AG09309 (cell line): Measurements from ENCODE around the gene CALML4.

Source experiments
- DNase-seq: peaks from one replicate; pipeline ENCODE4 v3.0.0-alpha.2; 2010; ENCODE audit warnings: low read depth
- H3K4me3 ChIP-seq: 2 replicates; pipeline ENCODE4 v1.5.1; 2011; ENCODE audit warnings: mild to moderate bottlenecking, low read depth, low read length, moderate library complexity; ENCODE audit not compliant: control insufficient read depth
- CTCF ChIP-seq: IDR thresholded peaks from 2 replicates; pipeline ENCODE4 v1.5.1; 2011; ENCODE audit warnings: mild to moderate bottlenecking, low read depth, low read length, inconsistent platforms; ENCODE audit not compliant: insufficient read depth, control insufficient read depth; ENCODE audit errors: missing control alignments

The CALML4 gene

GRCh38 chr15:68201879-68202261, 3.3 kb downstream of the CALML4 start:
- no peak for DNase-seq
- no peak for TF ChIP-seq CTCF
- no peak overlapping the region for H3K4me3 ChIP-seq

- no peak for DNase-seq
- TF ChIP-seq CTCF = no peak
- H3K4me3 ChIP-seq = no peak overlapping the region
These were observed 3.8 kb downstream of the CALML4 start for GRCh38 chr15:68201153-68201878.

GRCh38 chr15:68200016-68200861, 4.9 kb downstream of the CALML4 start:
- H3K4me3 ChIP-seq = no peak overlapping the region
- no peak for DNase-seq
- TF ChIP-seq CTCF = no peak

GRCh38 chr15:68199340-68199739, 5.8 kb downstream of the CALML4 start:
- no peak overlapping the region for H3K4me3 ChIP-seq
- DNase-seq = no peak
- no peak for TF ChIP-seq CTCF

DNA sequence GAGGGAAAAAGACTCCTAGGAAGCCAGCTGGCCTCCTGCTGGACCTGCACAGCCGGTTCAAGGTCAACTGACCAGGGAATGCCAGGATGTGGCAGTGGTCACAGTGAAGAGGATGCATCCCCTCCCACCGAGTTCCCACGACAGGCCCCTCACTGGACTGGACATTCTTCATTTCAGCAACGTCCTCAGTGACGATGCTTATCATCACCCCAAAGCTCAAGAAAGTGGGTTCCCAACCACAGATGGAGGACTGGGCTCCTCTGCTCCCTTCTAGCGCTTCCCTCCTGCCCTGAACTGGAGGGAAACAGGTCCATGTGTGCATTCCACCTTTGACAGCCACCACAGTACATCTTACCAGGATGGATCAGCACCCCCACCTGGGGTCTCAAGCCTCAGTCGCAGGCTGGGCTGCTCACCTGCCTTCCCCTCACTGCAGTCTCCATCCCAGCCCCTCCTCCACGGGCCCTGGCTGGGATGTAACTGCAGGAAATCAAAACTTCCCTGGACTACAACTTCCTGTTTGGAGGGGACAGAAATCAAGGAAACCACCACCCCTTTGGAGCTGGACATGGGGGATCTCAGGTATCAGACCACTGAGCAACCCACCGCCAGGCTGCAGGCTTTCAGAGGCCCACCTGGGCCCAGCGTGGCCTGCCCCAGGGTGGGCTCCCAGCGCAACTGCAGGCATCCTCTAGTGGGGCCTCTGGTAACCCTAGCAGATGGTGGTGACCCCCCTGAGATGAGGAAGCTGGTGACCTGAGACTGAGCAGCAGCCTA, 7.3 kb downstream of the CALML4 start:
- no peak overlapping the region for H3K4me3 ChIP-seq
- TF ChIP-seq CTCF = no peak
- no peak for DNase-seq

- no peak for TF ChIP-seq CTCF
- no peak overlapping the region for H3K4me3 ChIP-seq
- DNase-seq = no peak
These were observed 8.0 kb downstream of the CALML4 start for GRCh38 chr15:68197170-68197492.
